Activated CD8-positive, alpha-beta memory T cell treated with anti-CD3 and anti-CD28 coated beads for 1 hour (primary cell): Measurements from ENCODE around the gene PTPN4.
"Not testable (repeated sequence)": the region's sequence is repeated elsewhere in the genome, so short reads cannot be mapped to it uniquely, and the experiment has no call there.

Experiments
- DNase-seq, 2 donors: peaks; one replicate each; pipeline ENCODE4 v3.0.0-alpha.2; 2020; ENCODE audit warnings: low read depth in 1 of 2; ENCODE audit errors: extremely low read depth in 1 of 2

Gene PTPN4

GRCh38 chr2:119804409-119804808 is 44.7 kb downstream of the PTPN4 start:
- not testable (repeated sequence) for DNase-seq

GRCh38 chr2:119808516-119809147 is 48.9 kb downstream of the PTPN4 start:
- DNase-seq, result no peak

- DNase-seq, result no peak
Observed at GRCh38 chr2:119809339-119810048, 49.8 kb downstream of the PTPN4 start.

GRCh38 chr2:119810049-119810630 is 50.4 kb downstream of the PTPN4 start:
- no peak for DNase-seq

GRCh38 chr2:119814216-119814615 is 54.5 kb downstream of the PTPN4 start:
- DNase-seq, result no peak

GRCh38 chr2:119818792-119819191 is 59.1 kb downstream of the PTPN4 start:
- no peak for DNase-seq

GRCh38 chr2:119819846-119820245 is 60.1 kb downstream of the PTPN4 start:
- no peak for DNase-seq

GRCh38 chr2:119820275-119820674 is 60.6 kb downstream of the PTPN4 start:
- DNase-seq, result no peak

GRCh38 chr2:119821266-119821665 is 61.5 kb downstream of the PTPN4 start:
- DNase-seq, result no peak

GRCh38 chr2:119823734-119824334 is 64.1 kb downstream of the PTPN4 start:
- DNase-seq, result no peak

GRCh38 chr2:119826370-119826961 is 66.7 kb downstream of the PTPN4 start:
- no peak for DNase-seq

- DNase-seq, result no peak
Observed at GRCh38 chr2:119827866-119828507, 68.3 kb downstream of the PTPN4 start.

- DNase-seq, result no peak
Observed at GRCh38 chr2:119836455-119837142, 76.9 kb downstream of the PTPN4 start.

- no peak for DNase-seq
Observed at GRCh38 chr2:119837350-119837749, 77.6 kb downstream of the PTPN4 start.

- DNase-seq, result no peak
Observed at GRCh38 chr2:119837759-119838158, 78.0 kb downstream of the PTPN4 start.

GRCh38 chr2:119838179-119838578 is 78.5 kb downstream of the PTPN4 start:
- DNase-seq, result no peak

GRCh38 chr2:119841550-119841949 is 81.8 kb downstream of the PTPN4 start:
- no peak for DNase-seq

- DNase-seq, result no peak
Observed at GRCh38 chr2:119846021-119846420, 86.3 kb downstream of the PTPN4 start.

GRCh38 chr2:119849838-119850565 is 90.3 kb downstream of the PTPN4 start:
- DNase-seq, result no peak

- no peak for DNase-seq
Observed at GRCh38 chr2:119852214-119852613, 92.5 kb downstream of the PTPN4 start.
